ENCODE measurements around the gene VSTM2L.

VSTM2L gene

GRCh38 chr20:37912874-37913273 is 9.9 kb downstream of the VSTM2L start:
- DNase-seq (ENCODE audit: low read depth, low spot score) = no peak
- Histone ChIP-seq H3K27ac (ENCODE audit: low read length) (no peak overlapping the region), H3K36me3 (ENCODE audit: control insufficient read depth, insufficient read depth, low read length) (no peaks in the 10 kb centered on the region), H3K9me3 (ENCODE audit: control insufficient read depth, insufficient read depth, low read length) (no peaks in the 10 kb centered on the region), H3K27me3 (ENCODE audit: control insufficient read depth, insufficient read depth, low read length) (no peaks in the 10 kb centered on the region), H3K4me3 (ENCODE audit: low read length) (no peak overlapping the region), H3K4me1 (ENCODE audit: control insufficient read depth, insufficient read depth, low read length) (peaks cover 8% of the 10 kb centered on the region; the same call in 1 of the 2 replicates)
- no CpG with 5 or more reads among the region's 6 CpGs for WGBS (ENCODE audit: insufficient coverage, insufficient read length)

- no CpG with 5 or more reads among the region's 19 CpGs for WGBS (ENCODE audit: insufficient coverage, insufficient read length)
- Histone ChIP-seq H3K27ac (ENCODE audit: low read length) (no peak overlapping the region), H3K27me3 (ENCODE audit: control insufficient read depth, insufficient read depth, low read length) (no peaks in the 10 kb centered on the region), H3K36me3 (ENCODE audit: control insufficient read depth, insufficient read depth, low read length) (no peaks in the 10 kb centered on the region), H3K4me1 (ENCODE audit: control insufficient read depth, insufficient read depth, low read length) (peaks cover 10% of the 10 kb centered on the region; the same call in 1 of the 2 replicates), H3K9me3 (ENCODE audit: control insufficient read depth, insufficient read depth, low read length) (no peaks in the 10 kb centered on the region), H3K4me3 (ENCODE audit: low read length) (no peak overlapping the region)
- no peak for DNase-seq (ENCODE audit: low read depth, low spot score)
Observed at GRCh38 chr20:37913567-37914366, 10.8 kb downstream of the VSTM2L start.

GRCh38 chr20:37914367-37914671 is 11.4 kb downstream of the VSTM2L start:
- 88% methylated on average over 1 of the region's 5 CpGs for WGBS (ENCODE audit: insufficient coverage, insufficient read length)
- Histone ChIP-seq H3K4me3 (ENCODE audit: low read length) (peak overlapping the region; percentile 34; the same call in 1 of the 2 replicates), H3K4me1 (ENCODE audit: control insufficient read depth, insufficient read depth, low read length) (peaks cover 10% of the 10 kb centered on the region; the same call in 1 of the 2 replicates), H3K9me3 (ENCODE audit: control insufficient read depth, insufficient read depth, low read length) (no peaks in the 10 kb centered on the region), H3K36me3 (ENCODE audit: control insufficient read depth, insufficient read depth, low read length) (no peaks in the 10 kb centered on the region), H3K27ac (ENCODE audit: low read length) (no peak overlapping the region), H3K27me3 (ENCODE audit: control insufficient read depth, insufficient read depth, low read length) (no peaks in the 10 kb centered on the region)
- DNase-seq (ENCODE audit: low read depth, low spot score) = no peak

- Histone ChIP-seq H3K4me3 (ENCODE audit: low read length) (peak overlapping the region; percentile 34; the same call in 1 of the 2 replicates), H3K4me1 (ENCODE audit: control insufficient read depth, insufficient read depth, low read length) (peaks cover 10% of the 10 kb centered on the region), H3K27me3 (ENCODE audit: control insufficient read depth, insufficient read depth, low read length) (no peaks in the 10 kb centered on the region), H3K27ac (ENCODE audit: low read length) (no peak overlapping the region), H3K36me3 (ENCODE audit: control insufficient read depth, insufficient read depth, low read length) (no peaks in the 10 kb centered on the region), H3K9me3 (ENCODE audit: control insufficient read depth, insufficient read depth, low read length) (no peaks in the 10 kb centered on the region)
- DNase-seq (ENCODE audit: low read depth, low spot score) = no peak
- no CpG with 5 or more reads among the region's 34 CpGs for WGBS (ENCODE audit: insufficient coverage, insufficient read length)
Observed at GRCh38 chr20:37914672-37915433, 11.9 kb downstream of the VSTM2L start.

GRCh38 chr20:37915434-37915787 is 12.5 kb downstream of the VSTM2L start:
- no peak overlapping the region; the same call in 1 of the 2 replicates for H3K4me3 ChIP-seq (ENCODE audit: low read length)
- no peak overlapping the region for H3K27ac ChIP-seq (ENCODE audit: low read length)
- H3K4me1 ChIP-seq (ENCODE audit: control insufficient read depth, insufficient read depth, low read length) = peaks cover 10% of the 10 kb centered on the region
- H3K9me3 ChIP-seq (ENCODE audit: control insufficient read depth, insufficient read depth, low read length) = no peaks in the 10 kb centered on the region
- H3K36me3 ChIP-seq (ENCODE audit: control insufficient read depth, insufficient read depth, low read length) = no peaks in the 10 kb centered on the region
- no peaks in the 10 kb centered on the region for H3K27me3 ChIP-seq (ENCODE audit: control insufficient read depth, insufficient read depth, low read length)
- DNase-seq (ENCODE audit: low read depth, low spot score) = no peak
- no CpG with 5 or more reads among the region's 10 CpGs for whole genome bisulfite sequencing (ENCODE audit: insufficient coverage, insufficient read length)

GRCh38 chr20:37915800-37916570 is 13.1 kb downstream of the VSTM2L start:
- peaks cover 10% of the 10 kb centered on the region for H3K4me1 ChIP-seq (ENCODE audit: control insufficient read depth, insufficient read depth, low read length)
- no peaks in the 10 kb centered on the region for H3K36me3 ChIP-seq (ENCODE audit: control insufficient read depth, insufficient read depth, low read length)
- H3K27me3 ChIP-seq (ENCODE audit: control insufficient read depth, insufficient read depth, low read length) = no peaks in the 10 kb centered on the region
- no peaks in the 10 kb centered on the region for H3K9me3 ChIP-seq (ENCODE audit: control insufficient read depth, insufficient read depth, low read length)
- H3K27ac ChIP-seq (ENCODE audit: low read length) = no peak overlapping the region
- no peak for DNase-seq (ENCODE audit: low read depth, low spot score)
- WGBS (ENCODE audit: insufficient coverage, insufficient read length) = no CpG with 5 or more reads among the region's 21 CpGs
- peak overlapping the region; percentile 41; the same call in 1 of the 2 replicates for H3K4me3 ChIP-seq (ENCODE audit: low read length)

GRCh38 chr20:37917461-37917860 is 14.5 kb downstream of the VSTM2L start:
- H3K27ac ChIP-seq (ENCODE audit: low read length) = no peak overlapping the region
- H3K27me3 ChIP-seq (ENCODE audit: control insufficient read depth, insufficient read depth, low read length) = no peaks in the 10 kb centered on the region
- peaks cover 7% of the 10 kb centered on the region for H3K4me1 ChIP-seq (ENCODE audit: control insufficient read depth, insufficient read depth, low read length)
- no peaks in the 10 kb centered on the region for H3K36me3 ChIP-seq (ENCODE audit: control insufficient read depth, insufficient read depth, low read length)
- no peak overlapping the region for H3K4me3 ChIP-seq (ENCODE audit: low read length)
- no CpG with 5 or more reads among the region's 12 CpGs for WGBS (ENCODE audit: insufficient coverage, insufficient read length)
- no peaks in the 10 kb centered on the region for H3K9me3 ChIP-seq (ENCODE audit: control insufficient read depth, insufficient read depth, low read length)
- DNase-seq (ENCODE audit: low read depth, low spot score) = no peak

GRCh38 chr20:37918035-37918434 is 15.1 kb downstream of the VSTM2L start:
- no peaks in the 10 kb centered on the region for H3K27me3 ChIP-seq (ENCODE audit: control insufficient read depth, insufficient read depth, low read length)
- DNase-seq (ENCODE audit: low read depth, low spot score) = no peak
- no CpG with 5 or more reads among the region's 6 CpGs for WGBS (ENCODE audit: insufficient coverage, insufficient read length)
- no peak overlapping the region for H3K4me3 ChIP-seq (ENCODE audit: low read length)
- H3K27ac ChIP-seq (ENCODE audit: low read length) = no peak overlapping the region
- peaks cover 7% of the 10 kb centered on the region for H3K4me1 ChIP-seq (ENCODE audit: control insufficient read depth, insufficient read depth, low read length)
- H3K36me3 ChIP-seq (ENCODE audit: control insufficient read depth, insufficient read depth, low read length) = no peaks in the 10 kb centered on the region
- no peaks in the 10 kb centered on the region for H3K9me3 ChIP-seq (ENCODE audit: control insufficient read depth, insufficient read depth, low read length)

GRCh38 chr20:37919389-37920040 is 16.6 kb downstream of the VSTM2L start:
- Histone ChIP-seq H3K27me3 (ENCODE audit: control insufficient read depth, insufficient read depth, low read length) (no peaks in the 10 kb centered on the region), H3K4me1 (ENCODE audit: control insufficient read depth, insufficient read depth, low read length) (peaks cover 2% of the 10 kb centered on the region), H3K9me3 (ENCODE audit: control insufficient read depth, insufficient read depth, low read length) (no peaks in the 10 kb centered on the region), H3K4me3 (ENCODE audit: low read length) (no peak overlapping the region), H3K36me3 (ENCODE audit: control insufficient read depth, insufficient read depth, low read length) (no peaks in the 10 kb centered on the region), H3K27ac (ENCODE audit: low read length) (no peak overlapping the region)
- no CpG with 5 or more reads among the region's 5 CpGs for WGBS (ENCODE audit: insufficient coverage, insufficient read length)
- no peak for DNase-seq (ENCODE audit: low read depth, low spot score)

- DNase-seq (ENCODE audit: low read depth, low spot score) = no peak
- Histone ChIP-seq H3K27ac (ENCODE audit: low read length) (no peak overlapping the region), H3K36me3 (ENCODE audit: control insufficient read depth, insufficient read depth, low read length) (no peaks in the 10 kb centered on the region), H3K9me3 (ENCODE audit: control insufficient read depth, insufficient read depth, low read length) (no peaks in the 10 kb centered on the region), H3K4me1 (ENCODE audit: control insufficient read depth, insufficient read depth, low read length) (peaks cover 2% of the 10 kb centered on the region), H3K27me3 (ENCODE audit: control insufficient read depth, insufficient read depth, low read length) (no peaks in the 10 kb centered on the region), H3K4me3 (ENCODE audit: low read length) (no peak overlapping the region)
- no CpG with 5 or more reads among the region's 6 CpGs for WGBS (ENCODE audit: insufficient coverage, insufficient read length)
Observed at GRCh38 chr20:37920270-37920669, 17.3 kb downstream of the VSTM2L start.

All from iPS DF 6.9 (cell line).